A673 (cell line): ENCODE measurements around the gene TFDP1.

Source experiments
- EZH2 ChIP-seq: fragments of 200-600 bp; sonication (generic); IDR thresholded peaks from 2 replicates; pipeline ENCODE4 v1.6.1; 2017; ENCODE audit warnings: borderline replicate concordance, low read depth, mild to moderate bottlenecking, mixed read lengths, antibody characterized with exemption, low read length; ENCODE audit not compliant: poor library complexity, severe bottlenecking
- TF ChIP-seq, protein P1 (sequence below): fragments of 300-800, 200-600 bp; sonication (generic); conservative IDR thresholded peaks from 2 replicates; pipeline ENCODE4 v1.5.1; 2017; ENCODE audit warnings: low read depth, mild to moderate bottlenecking, antibody characterized with exemption, low read length, moderate library complexity, mixed read lengths

DNA sequence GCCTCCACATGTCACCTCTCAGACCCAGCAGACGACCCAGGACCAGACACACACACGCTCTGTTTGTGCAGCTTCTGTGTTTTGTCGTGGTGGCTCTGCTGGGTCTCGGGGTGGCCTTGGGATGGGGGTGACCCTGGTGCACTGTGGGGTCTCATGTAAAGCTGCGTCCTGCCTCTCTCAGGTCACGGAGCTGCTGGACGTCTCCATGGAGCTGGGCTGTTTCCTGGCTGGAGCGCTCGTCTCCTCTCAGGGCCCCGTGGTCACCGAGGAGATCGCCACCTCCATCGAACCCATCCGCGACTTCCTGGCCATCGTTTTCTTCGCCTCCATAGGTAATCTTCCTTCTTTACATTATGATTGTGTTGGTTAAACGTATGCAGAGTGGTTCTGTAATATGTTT lies 45.4 kb upstream of the TFDP1 start:
- TF ChIP-seq, protein P1, sequence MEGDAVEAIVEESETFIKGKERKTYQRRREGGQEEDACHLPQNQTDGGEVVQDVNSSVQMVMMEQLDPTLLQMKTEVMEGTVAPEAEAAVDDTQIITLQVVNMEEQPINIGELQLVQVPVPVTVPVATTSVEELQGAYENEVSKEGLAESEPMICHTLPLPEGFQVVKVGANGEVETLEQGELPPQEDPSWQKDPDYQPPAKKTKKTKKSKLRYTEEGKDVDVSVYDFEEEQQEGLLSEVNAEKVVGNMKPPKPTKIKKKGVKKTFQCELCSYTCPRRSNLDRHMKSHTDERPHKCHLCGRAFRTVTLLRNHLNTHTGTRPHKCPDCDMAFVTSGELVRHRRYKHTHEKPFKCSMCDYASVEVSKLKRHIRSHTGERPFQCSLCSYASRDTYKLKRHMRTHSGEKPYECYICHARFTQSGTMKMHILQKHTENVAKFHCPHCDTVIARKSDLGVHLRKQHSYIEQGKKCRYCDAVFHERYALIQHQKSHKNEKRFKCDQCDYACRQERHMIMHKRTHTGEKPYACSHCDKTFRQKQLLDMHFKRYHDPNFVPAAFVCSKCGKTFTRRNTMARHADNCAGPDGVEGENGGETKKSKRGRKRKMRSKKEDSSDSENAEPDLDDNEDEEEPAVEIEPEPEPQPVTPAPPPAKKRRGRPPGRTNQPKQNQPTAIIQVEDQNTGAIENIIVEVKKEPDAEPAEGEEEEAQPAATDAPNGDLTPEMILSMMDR: no peak
- no peak for TF ChIP-seq EZH2
